Glutamatergic neuron (in vitro differentiated cells): ENCODE data around the gene PLEKHG1. TPM values are rescaled to one million over a fixed set of nuclear protein-coding genes. Genes with fewer than 3 reads are reported as not detected.

ENCODE experiments used
- DNase-seq: peaks from one replicate; pipeline ENCODE4 v3.0.0; 2022
- H3K27ac Mint-ChIP-seq: one replicate; pipeline ENCODE4 v1.8.0; 2020; ENCODE audit warnings: mild to moderate bottlenecking, mixed read lengths, inconsistent platforms; ENCODE audit not compliant: unreplicated experiment
- H3K27me3 Mint-ChIP-seq: one replicate; pipeline ENCODE4 v1.8.0; 2020; ENCODE audit warnings: mild to moderate bottlenecking, moderate library complexity, mixed read lengths, inconsistent platforms; ENCODE audit not compliant: unreplicated experiment
- H3K36me3 Mint-ChIP-seq: one replicate; pipeline ENCODE4 v1.8.0; 2020; ENCODE audit warnings: mild to moderate bottlenecking, mixed read lengths, inconsistent platforms; ENCODE audit not compliant: unreplicated experiment
- H3K4me1 Mint-ChIP-seq: one replicate; pipeline ENCODE4 v1.8.0; 2020; ENCODE audit warnings: mild to moderate bottlenecking, low read depth, mixed read lengths, inconsistent platforms; ENCODE audit not compliant: unreplicated experiment
- H3K4me3 Mint-ChIP-seq: one replicate; pipeline ENCODE4 v1.8.0; 2020; ENCODE audit warnings: mild to moderate bottlenecking, mixed read lengths, inconsistent platforms; ENCODE audit not compliant: unreplicated experiment
- H3K9me3 Mint-ChIP-seq: one replicate; pipeline ENCODE4 v1.8.0; 2020; ENCODE audit warnings: mild to moderate bottlenecking, moderate library complexity, mixed read lengths, inconsistent platforms; ENCODE audit not compliant: unreplicated experiment
- CTCF ChIP-seq: fragments of 200-600 bp; sonication (generic); IDR thresholded peaks from one replicate; pipeline ENCODE4 v1.5.0; 2021; ENCODE audit not compliant: partially characterized antibody, unreplicated experiment
- total RNA-seq: library from RNA; stranded (reverse); fragmentation: NEBNext Ultra II Directional; extraction: Animal tissue kit (Norgen Biotek cat#: 25700); gene quantifications from one replicate; pipeline ENCODE4 v1.2.1, GENCODE V29; 2021; ENCODE audit not compliant: unreplicated experiment

The PLEKHG1 gene
- total RNA-seq, 1 donor from 2014 or later = 7.3 TPM

- H3K9me3 Mint-ChIP-seq = no peaks in the 10 kb centered on the region
- TF ChIP-seq CTCF = no peak
- no peak for DNase-seq
- no peaks in the 10 kb centered on the region for H3K36me3 Mint-ChIP-seq
- H3K27me3 Mint-ChIP-seq = no peaks in the 10 kb centered on the region
- no peaks in the 10 kb centered on the region for H3K4me1 Mint-ChIP-seq
- no peak overlapping the region for H3K27ac Mint-ChIP-seq
- no peak overlapping the region for H3K4me3 Mint-ChIP-seq
These were observed 38.6 kb downstream of the PLEKHG1 start for GRCh38 chr6:150638267-150638666.

- DNase-seq = no peak
- H3K36me3 Mint-ChIP-seq = no peaks in the 10 kb centered on the region
- no peaks in the 10 kb centered on the region for H3K4me1 Mint-ChIP-seq
- no peaks in the 10 kb centered on the region for H3K9me3 Mint-ChIP-seq
- TF ChIP-seq CTCF = no peak
- H3K27ac Mint-ChIP-seq = no peak overlapping the region
- H3K4me3 Mint-ChIP-seq = no peak overlapping the region
- H3K27me3 Mint-ChIP-seq = no peaks in the 10 kb centered on the region
These were observed 39.1 kb downstream of the PLEKHG1 start for GRCh38 chr6:150638765-150639164.

DNA sequence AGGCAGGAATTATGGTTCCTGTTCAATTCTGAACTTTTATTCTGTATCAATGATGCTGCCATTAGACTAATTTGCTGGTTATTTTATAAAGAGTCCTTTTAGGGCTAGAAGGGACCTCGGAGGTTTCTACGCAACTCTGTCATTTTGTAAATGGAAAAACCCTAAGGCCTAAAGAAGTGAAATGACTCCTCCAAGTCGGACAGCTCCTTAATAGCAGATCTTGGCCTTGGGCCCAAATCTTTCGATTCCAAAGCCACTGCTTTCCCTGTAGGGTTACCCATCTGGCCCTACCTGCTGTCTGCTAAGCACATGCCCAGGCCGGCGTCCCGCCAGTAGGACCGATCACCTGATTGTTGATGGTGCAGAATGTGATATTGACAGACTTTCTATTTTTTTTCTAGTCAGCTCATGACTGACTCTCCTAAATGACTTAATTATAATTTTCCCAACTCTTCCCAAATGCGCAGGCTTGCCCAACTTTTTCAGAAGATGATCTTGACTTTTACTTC, 40.2 kb downstream of the PLEKHG1 start:
- Mint-ChIP-seq H3K4me3 (no peak overlapping the region), H3K9me3 (no peaks in the 10 kb centered on the region), H3K36me3 (no peaks in the 10 kb centered on the region), H3K27ac (no peak overlapping the region), H3K27me3 (no peaks in the 10 kb centered on the region), H3K4me1 (no peaks in the 10 kb centered on the region)
- no peak for TF ChIP-seq CTCF
- DNase-seq = no peak

DNA sequence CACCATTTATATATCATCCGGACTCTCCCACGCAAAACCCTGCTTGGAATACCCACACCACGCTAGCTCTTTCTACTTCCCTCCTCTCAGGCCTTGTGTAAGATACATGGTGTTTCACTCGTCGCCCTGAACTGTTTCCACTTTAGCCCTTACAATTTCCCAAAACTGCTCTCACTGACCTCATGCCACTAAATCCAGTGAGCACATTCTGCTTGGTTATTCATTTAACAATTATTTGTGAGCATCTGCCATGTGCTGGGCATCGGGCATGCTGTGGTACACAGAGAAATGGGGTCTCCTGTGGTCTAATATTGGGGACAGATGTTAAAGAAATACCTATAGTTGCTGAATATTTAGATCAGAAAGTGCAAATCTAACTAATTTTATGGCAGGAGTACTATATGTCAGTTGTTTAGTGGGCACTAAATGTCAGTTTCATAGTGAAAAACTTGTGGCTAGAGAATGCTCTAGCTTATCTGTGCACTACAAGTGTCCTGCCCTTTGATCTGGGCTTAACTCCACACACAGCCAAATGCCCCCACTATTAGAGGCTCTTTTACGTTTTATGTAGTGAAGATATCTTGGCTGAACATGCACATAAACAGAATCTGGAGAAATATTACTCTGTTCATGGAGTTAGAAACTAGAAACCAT, 41.0 kb downstream of the PLEKHG1 start:
- H3K4me3 Mint-ChIP-seq = no peak overlapping the region
- DNase-seq = no peak
- H3K9me3 Mint-ChIP-seq = no peaks in the 10 kb centered on the region
- TF ChIP-seq CTCF = no peak
- H3K27me3 Mint-ChIP-seq = no peaks in the 10 kb centered on the region
- no peak overlapping the region for H3K27ac Mint-ChIP-seq
- H3K4me1 Mint-ChIP-seq = no peaks in the 10 kb centered on the region
- H3K36me3 Mint-ChIP-seq = no peaks in the 10 kb centered on the region

- no peak for DNase-seq
- H3K4me1 Mint-ChIP-seq = no peaks in the 10 kb centered on the region
- H3K27ac Mint-ChIP-seq = no peak overlapping the region
- H3K4me3 Mint-ChIP-seq = no peak overlapping the region
- peaks cover 1% of the 10 kb centered on the region for H3K27me3 Mint-ChIP-seq
- no peaks in the 10 kb centered on the region for H3K36me3 Mint-ChIP-seq
- TF ChIP-seq CTCF = no peak
- no peaks in the 10 kb centered on the region for H3K9me3 Mint-ChIP-seq
These were observed 41.9 kb downstream of the PLEKHG1 start for GRCh38 chr6:150641398-150642139.
